Small intestine (tissue), 4 donors: Measurements from ENCODE around the gene UBE3D. TPM values are rescaled to one million over a fixed set of nuclear protein-coding genes. Genes with fewer than 3 reads are reported as not detected.

Experiments
- polyA plus RNA-seq, 4 donors: library from polyadenylated mRNA; stranded (reverse) in 3 of 4; unstranded in 1 of 4; fragments of 200-250 nt in 3 of 4; fragments of 120-200 nt in 1 of 4; gene quantifications; one replicate each; pipeline versions ENCODE4 v1.2.1 to v1.2.3, GENCODE V29; 2013
- donor health status: healthy with polysubstance abuse.
- donor health status: Bipolar disorder and iron deficiency.
- donor health status: healthy.

UBE3D gene
- polyA plus RNA-seq, 4 donors = 0.54 to 8.0 (median 4.0) TPM

Other genes with a start within 250 kb of the UBE3D start
- gene DOP1A, start 1.8 kb upstream of the UBE3D start, polyA plus RNA-seq = 10 to 100 TPM in 2 of 4 donors, 1 to 10 TPM in 2; 5.9 to 34.7 (median 9.3) TPM
- gene PGM3, start 127.4 kb upstream of the UBE3D start, polyA plus RNA-seq = 10 to 100 TPM in 2 of 4 donors, 1 to 10 TPM in 2; 7.3 to 87.7 (median 11.6) TPM
- gene RWDD2A, start 127.5 kb upstream of the UBE3D start, polyA plus RNA-seq = 1 to 10 TPM; 1.1 to 6.2 (median 1.5) TPM